Measurements from ENCODE around the gene C1orf56. TPM values are rescaled to one million over a fixed set of nuclear protein-coding genes. Genes with fewer than 3 reads are reported as not detected.

Gene C1orf56
- total and polyA plus RNA-seq, 2 of the 13 experiments (the other 11 are each of a cell fraction or from before 2014, with no cell fraction given): 1.5 to 3.2 TPM

DNA sequence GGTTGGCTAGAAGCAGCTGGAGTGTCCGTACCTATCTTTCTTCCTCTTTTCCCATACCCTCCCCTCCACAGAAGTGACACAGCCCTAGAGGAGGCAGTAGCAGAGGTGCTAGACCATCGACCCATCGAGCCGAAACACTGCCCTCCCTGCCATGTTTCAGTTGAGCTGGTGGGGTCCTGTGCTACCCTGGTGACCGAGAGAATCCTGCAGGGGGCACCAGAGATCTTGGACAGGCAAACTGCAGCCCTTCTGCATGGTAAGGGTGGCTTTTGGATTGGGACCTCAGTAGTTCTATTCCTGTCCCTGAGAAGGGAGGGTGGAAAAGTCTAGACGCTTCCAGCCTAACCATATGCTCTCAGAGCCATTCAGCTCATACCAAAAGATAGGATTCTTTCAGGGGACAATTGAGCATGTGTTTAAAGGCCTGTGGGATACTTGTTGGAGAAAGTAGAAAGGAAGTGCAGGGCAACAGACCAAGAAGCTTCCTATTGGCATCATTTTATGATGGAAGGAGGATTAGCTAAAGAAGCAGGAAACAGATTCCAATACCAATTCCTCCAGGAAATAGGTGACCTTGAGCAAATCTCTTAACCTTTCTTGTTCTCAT lies 22.9 kb upstream of the C1orf56 start (continued):
- TF ChIP-seq, protein P1, sequence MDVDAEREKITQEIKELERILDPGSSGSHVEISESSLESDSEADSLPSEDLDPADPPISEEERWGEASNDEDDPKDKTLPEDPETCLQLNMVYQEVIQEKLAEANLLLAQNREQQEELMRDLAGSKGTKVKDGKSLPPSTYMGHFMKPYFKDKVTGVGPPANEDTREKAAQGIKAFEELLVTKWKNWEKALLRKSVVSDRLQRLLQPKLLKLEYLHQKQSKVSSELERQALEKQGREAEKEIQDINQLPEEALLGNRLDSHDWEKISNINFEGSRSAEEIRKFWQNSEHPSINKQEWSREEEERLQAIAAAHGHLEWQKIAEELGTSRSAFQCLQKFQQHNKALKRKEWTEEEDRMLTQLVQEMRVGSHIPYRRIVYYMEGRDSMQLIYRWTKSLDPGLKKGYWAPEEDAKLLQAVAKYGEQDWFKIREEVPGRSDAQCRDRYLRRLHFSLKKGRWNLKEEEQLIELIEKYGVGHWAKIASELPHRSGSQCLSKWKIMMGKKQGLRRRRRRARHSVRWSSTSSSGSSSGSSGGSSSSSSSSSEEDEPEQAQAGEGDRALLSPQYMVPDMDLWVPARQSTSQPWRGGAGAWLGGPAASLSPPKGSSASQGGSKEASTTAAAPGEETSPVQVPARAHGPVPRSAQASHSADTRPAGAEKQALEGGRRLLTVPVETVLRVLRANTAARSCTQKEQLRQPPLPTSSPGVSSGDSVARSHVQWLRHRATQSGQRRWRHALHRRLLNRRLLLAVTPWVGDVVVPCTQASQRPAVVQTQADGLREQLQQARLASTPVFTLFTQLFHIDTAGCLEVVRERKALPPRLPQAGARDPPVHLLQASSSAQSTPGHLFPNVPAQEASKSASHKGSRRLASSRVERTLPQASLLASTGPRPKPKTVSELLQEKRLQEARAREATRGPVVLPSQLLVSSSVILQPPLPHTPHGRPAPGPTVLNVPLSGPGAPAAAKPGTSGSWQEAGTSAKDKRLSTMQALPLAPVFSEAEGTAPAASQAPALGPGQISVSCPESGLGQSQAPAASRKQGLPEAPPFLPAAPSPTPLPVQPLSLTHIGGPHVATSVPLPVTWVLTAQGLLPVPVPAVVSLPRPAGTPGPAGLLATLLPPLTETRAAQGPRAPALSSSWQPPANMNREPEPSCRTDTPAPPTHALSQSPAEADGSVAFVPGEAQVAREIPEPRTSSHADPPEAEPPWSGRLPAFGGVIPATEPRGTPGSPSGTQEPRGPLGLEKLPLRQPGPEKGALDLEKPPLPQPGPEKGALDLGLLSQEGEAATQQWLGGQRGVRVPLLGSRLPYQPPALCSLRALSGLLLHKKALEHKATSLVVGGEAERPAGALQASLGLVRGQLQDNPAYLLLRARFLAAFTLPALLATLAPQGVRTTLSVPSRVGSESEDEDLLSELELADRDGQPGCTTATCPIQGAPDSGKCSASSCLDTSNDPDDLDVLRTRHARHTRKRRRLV (CRISPR knock-in tag; IDR thresholded peaks at IDR 0.05): no peak
- TF ChIP-seq, protein P2, sequence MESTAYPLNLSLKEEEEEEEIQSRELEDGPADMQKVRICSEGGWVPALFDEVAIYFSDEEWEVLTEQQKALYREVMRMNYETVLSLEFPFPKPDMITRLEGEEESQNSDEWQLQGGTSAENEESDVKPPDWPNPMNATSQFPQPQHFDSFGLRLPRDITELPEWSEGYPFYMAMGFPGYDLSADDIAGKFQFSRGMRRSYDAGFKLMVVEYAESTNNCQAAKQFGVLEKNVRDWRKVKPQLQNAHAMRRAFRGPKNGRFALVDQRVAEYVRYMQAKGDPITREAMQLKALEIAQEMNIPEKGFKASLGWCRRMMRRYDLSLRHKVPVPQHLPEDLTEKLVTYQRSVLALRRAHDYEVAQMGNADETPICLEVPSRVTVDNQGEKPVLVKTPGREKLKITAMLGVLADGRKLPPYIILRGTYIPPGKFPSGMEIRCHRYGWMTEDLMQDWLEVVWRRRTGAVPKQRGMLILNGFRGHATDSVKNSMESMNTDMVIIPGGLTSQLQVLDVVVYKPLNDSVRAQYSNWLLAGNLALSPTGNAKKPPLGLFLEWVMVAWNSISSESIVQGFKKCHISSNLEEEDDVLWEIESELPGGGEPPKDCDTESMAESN (CRISPR knock-in tag; conservative IDR thresholded peaks at IDR 0.05): no peak
- TF ChIP-seq RFX1 (IDR thresholded peaks at IDR 0.05): no peak
- TF ChIP-seq AHR (CRISPR knock-in tag; IDR thresholded peaks at IDR 0.05): no peak
- TF ChIP-seq FLYWCH1 (CRISPR knock-in tag; IDR thresholded peaks at IDR 0.05): no peak
- TF ChIP-seq, protein P3, sequence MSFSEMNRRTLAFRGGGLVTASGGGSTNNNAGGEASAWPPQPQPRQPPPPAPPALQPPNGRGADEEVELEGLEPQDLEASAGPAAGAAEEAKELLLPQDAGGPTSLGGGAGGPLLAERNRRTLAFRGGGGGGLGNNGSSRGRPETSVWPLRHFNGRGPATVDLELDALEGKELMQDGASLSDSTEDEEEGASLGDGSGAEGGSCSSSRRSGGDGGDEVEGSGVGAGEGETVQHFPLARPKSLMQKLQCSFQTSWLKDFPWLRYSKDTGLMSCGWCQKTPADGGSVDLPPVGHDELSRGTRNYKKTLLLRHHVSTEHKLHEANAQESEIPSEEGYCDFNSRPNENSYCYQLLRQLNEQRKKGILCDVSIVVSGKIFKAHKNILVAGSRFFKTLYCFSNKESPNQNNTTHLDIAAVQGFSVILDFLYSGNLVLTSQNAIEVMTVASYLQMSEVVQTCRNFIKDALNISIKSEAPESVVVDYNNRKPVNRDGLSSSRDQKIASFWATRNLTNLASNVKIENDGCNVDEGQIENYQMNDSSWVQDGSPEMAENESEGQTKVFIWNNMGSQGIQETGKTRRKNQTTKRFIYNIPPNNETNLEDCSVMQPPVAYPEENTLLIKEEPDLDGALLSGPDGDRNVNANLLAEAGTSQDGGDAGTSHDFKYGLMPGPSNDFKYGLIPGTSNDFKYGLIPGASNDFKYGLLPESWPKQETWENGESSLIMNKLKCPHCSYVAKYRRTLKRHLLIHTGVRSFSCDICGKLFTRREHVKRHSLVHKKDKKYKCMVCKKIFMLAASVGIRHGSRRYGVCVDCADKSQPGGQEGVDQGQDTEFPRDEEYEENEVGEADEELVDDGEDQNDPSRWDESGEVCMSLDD (CRISPR knock-in tag; IDR thresholded peaks at IDR 0.05; ENCODE audit: borderline replicate concordance): no peak
- TF ChIP-seq, protein P4, sequence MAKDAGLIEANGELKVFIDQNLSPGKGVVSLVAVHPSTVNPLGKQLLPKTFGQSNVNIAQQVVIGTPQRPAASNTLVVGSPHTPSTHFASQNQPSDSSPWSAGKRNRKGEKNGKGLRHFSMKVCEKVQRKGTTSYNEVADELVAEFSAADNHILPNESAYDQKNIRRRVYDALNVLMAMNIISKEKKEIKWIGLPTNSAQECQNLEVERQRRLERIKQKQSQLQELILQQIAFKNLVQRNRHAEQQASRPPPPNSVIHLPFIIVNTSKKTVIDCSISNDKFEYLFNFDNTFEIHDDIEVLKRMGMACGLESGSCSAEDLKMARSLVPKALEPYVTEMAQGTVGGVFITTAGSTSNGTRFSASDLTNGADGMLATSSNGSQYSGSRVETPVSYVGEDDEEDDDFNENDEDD (CRISPR knock-in tag; IDR thresholded peaks at IDR 0.05; ENCODE audit: borderline replicate concordance): no peak
- no peak for TF ChIP-seq HOXA9 (CRISPR knock-in tag; IDR thresholded peaks at IDR 0.05; ENCODE audit: borderline replicate concordance)
- TF ChIP-seq RFX3 (CRISPR knock-in tag; IDR thresholded peaks at IDR 0.05): no peak
- TF ChIP-seq SP5 (CRISPR knock-in tag; IDR thresholded peaks at IDR 0.05; ENCODE audit: borderline replicate concordance, low read depth): no peak
- TF ChIP-seq NFE2L2 (IDR thresholded peaks at IDR 0.05; ENCODE audit: low read length): no peak
- no peak for TF ChIP-seq ZNF333 (CRISPR knock-in tag; IDR thresholded peaks at IDR 0.05; ENCODE audit: borderline replicate concordance)
- no peak for TF ChIP-seq SYNCRIP (IDR thresholded peaks at IDR 0.05; ENCODE audit: insufficient read depth, low read depth, low read length)
- no peak for TF ChIP-seq ZNF136 (CRISPR knock-in tag; IDR thresholded peaks at IDR 0.05; ENCODE audit: low read depth)
- TF ChIP-seq, protein P5, sequence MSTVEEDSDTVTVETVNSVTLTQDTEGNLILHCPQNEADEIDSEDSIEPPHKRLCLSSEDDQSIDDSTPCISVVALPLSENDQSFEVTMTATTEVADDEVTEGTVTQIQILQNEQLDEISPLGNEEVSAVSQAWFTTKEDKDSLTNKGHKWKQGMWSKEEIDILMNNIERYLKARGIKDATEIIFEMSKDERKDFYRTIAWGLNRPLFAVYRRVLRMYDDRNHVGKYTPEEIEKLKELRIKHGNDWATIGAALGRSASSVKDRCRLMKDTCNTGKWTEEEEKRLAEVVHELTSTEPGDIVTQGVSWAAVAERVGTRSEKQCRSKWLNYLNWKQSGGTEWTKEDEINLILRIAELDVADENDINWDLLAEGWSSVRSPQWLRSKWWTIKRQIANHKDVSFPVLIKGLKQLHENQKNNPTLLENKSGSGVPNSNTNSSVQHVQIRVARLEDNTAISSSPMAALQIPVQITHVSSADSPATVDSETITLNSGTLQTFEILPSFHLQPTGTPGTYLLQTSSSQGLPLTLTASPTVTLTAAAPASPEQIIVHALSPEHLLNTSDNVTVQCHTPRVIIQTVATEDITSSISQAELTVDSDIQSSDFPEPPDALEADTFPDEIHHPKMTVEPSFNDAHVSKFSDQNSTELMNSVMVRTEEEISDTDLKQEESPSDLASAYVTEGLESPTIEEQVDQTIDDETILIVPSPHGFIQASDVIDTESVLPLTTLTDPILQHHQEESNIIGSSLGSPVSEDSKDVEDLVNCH (CRISPR knock-in tag; IDR thresholded peaks at IDR 0.05): no peak
